NT2/D1 (cell line): ENCODE measurements around the gene ABCB1.
A peak's percentile ranks its signal among the peaks of the same experiment; 100 is the strongest.

Source experiments
- DNase-seq: peaks from one replicate; pipeline ENCODE4 v3.0.0-alpha.2; 2011; ENCODE audit warnings: low read depth, low spot score
- H3K27me3 ChIP-seq: 2 replicates; pipeline ENCODE4 v1.6.0; 2011; ENCODE audit warnings: mild to moderate bottlenecking; ENCODE audit not compliant: insufficient read length, insufficient read depth
- H3K36me3 ChIP-seq: 2 replicates; pipeline ENCODE4 v1.6.1; 2011; ENCODE audit warnings: mild to moderate bottlenecking, low read length, mixed read lengths; ENCODE audit not compliant: insufficient read depth, insufficient read length
- H3K4me1 ChIP-seq: 2 replicates; pipeline ENCODE4 v1.5.1; 2011; ENCODE audit not compliant: insufficient read depth, insufficient read length
- H3K4me3 ChIP-seq: 2 replicates; pipeline ENCODE4 v1.5.1; 2011; ENCODE audit warnings: low read depth; ENCODE audit not compliant: insufficient read length
- H3K9ac ChIP-seq: 2 replicates; pipeline ENCODE4 v1.6.0; 2011; ENCODE audit warnings: low read depth; ENCODE audit not compliant: insufficient read length
- H3K9me3 ChIP-seq: 2 replicates; pipeline ENCODE4 v1.5.1; 2011; ENCODE audit warnings: mild to moderate bottlenecking, low read length; ENCODE audit not compliant: insufficient read depth
- SUZ12 ChIP-seq: IDR thresholded peaks from 2 replicates; pipeline ENCODE4 v1.6.1; 2011; ENCODE audit not compliant: insufficient read length, insufficient read depth; ENCODE audit errors: extremely low read depth
- YY1 ChIP-seq: IDR thresholded peaks from 2 replicates; pipeline ENCODE4 v1.6.1; 2011; ENCODE audit not compliant: insufficient read length, insufficient read depth
- ZNF274 ChIP-seq: IDR thresholded peaks from 2 replicates; pipeline ENCODE4 v1.6.1; 2011; ENCODE audit warnings: mild to moderate bottlenecking, low read depth, low read length

ABCB1 gene

GRCh38 chr7:87564296-87564963 lies 36.3 kb downstream of the ABCB1 start:
- peak; percentile 36 for DNase-seq
- no peak for TF ChIP-seq ZNF274
- no peak for TF ChIP-seq YY1
- no peak for TF ChIP-seq SUZ12

GRCh38 chr7:87561702-87562101 lies 39.0 kb downstream of the ABCB1 start:
- Histone ChIP-seq H3K27me3 (no peaks in the 10 kb centered on the region), H3K4me3 (no peak overlapping the region), H3K9me3 (no peaks in the 10 kb centered on the region), H3K4me1 (no peaks in the 10 kb centered on the region), H3K9ac (no peak overlapping the region), H3K36me3 (no peaks in the 10 kb centered on the region)
- TF ChIP-seq SUZ12 = no peak
- no peak for TF ChIP-seq ZNF274
- TF ChIP-seq YY1 = no peak
- no peak for DNase-seq

More at GRCh38 chr7:87564296-87564963, 36.3 kb downstream of the ABCB1 start:
- no peak overlapping the region for H3K9ac ChIP-seq
- no peaks in the 10 kb centered on the region for H3K4me1 ChIP-seq
- H3K9me3 ChIP-seq = no peaks in the 10 kb centered on the region
- no peaks in the 10 kb centered on the region for H3K36me3 ChIP-seq
- no peak overlapping the region for H3K4me3 ChIP-seq
- H3K27me3 ChIP-seq = no peaks in the 10 kb centered on the region

- peak; percentile 28 for DNase-seq
- Histone ChIP-seq H3K4me3 (no peak overlapping the region), H3K36me3 (no peaks in the 10 kb centered on the region), H3K9ac (no peak overlapping the region), H3K9me3 (no peaks in the 10 kb centered on the region), H3K4me1 (no peaks in the 10 kb centered on the region), H3K27me3 (no peaks in the 10 kb centered on the region)
- TF ChIP-seq ZNF274 (no peak), YY1 (no peak)
These were observed 39.6 kb downstream of the ABCB1 start for GRCh38 chr7:87561102-87561501.

GRCh38 chr7:87552351-87552900 lies 48.3 kb downstream of the ABCB1 start:
- DNase-seq = no peak
- Histone ChIP-seq H3K27me3 (no peaks in the 10 kb centered on the region), H3K9me3 (no peaks in the 10 kb centered on the region), H3K36me3 (no peaks in the 10 kb centered on the region), H3K4me3 (no peak overlapping the region), H3K4me1 (no peaks in the 10 kb centered on the region), H3K9ac (no peak overlapping the region)
- no peak for TF ChIP-seq SUZ12

GRCh38 chr7:87548123-87548919 lies 52.4 kb downstream of the ABCB1 start:
- H3K9ac ChIP-seq = no peak overlapping the region
- H3K4me3 ChIP-seq = no peak overlapping the region
- no peaks in the 10 kb centered on the region for H3K36me3 ChIP-seq
- H3K27me3 ChIP-seq = no peaks in the 10 kb centered on the region
- H3K9me3 ChIP-seq = no peaks in the 10 kb centered on the region
- H3K4me1 ChIP-seq = no peaks in the 10 kb centered on the region
- TF ChIP-seq ZNF274 (no peak), YY1 (no peak), SUZ12 (no peak)
- DNase-seq = no peak

GRCh38 chr7:87545760-87546159 lies 54.9 kb downstream of the ABCB1 start:
- H3K27me3 ChIP-seq = no peaks in the 10 kb centered on the region
- DNase-seq = no peak
- no peak overlapping the region for H3K9ac ChIP-seq
- no peak overlapping the region for H3K4me3 ChIP-seq
- no peaks in the 10 kb centered on the region for H3K9me3 ChIP-seq
- TF ChIP-seq YY1 = no peak
- no peaks in the 10 kb centered on the region for H3K36me3 ChIP-seq
- H3K4me1 ChIP-seq = no peaks in the 10 kb centered on the region

- no peaks in the 10 kb centered on the region for H3K36me3 ChIP-seq
- H3K4me3 ChIP-seq = no peak overlapping the region
- TF ChIP-seq YY1 (no peak), SUZ12 (no peak), ZNF274 (no peak)
- no peak overlapping the region for H3K9ac ChIP-seq
- H3K4me1 ChIP-seq = no peaks in the 10 kb centered on the region
- DNase-seq = no peak
- H3K9me3 ChIP-seq = no peaks in the 10 kb centered on the region
- no peaks in the 10 kb centered on the region for H3K27me3 ChIP-seq
These were observed 57.1 kb downstream of the ABCB1 start for GRCh38 chr7:87543623-87544022.
